Brain microvascular endothelial cell (primary cell): Measurements from ENCODE around the gene EXTL2.
A peak's percentile ranks its signal among the peaks of the same experiment; 100 is the strongest.
"Not testable (repeated sequence)": the region's sequence is repeated elsewhere in the genome, so short reads cannot be mapped to it uniquely, and the experiment has no call there.

Source experiments
- DNase-seq: peaks from one replicate; pipeline ENCODE4 v3.0.0-alpha.2; 2020
- H3K27ac ChIP-seq: fragments of 250-450 bp; sonication (Bioruptor Pico); 2 replicates; pipeline ENCODE4 v1.5.1; 2020; ENCODE audit warnings: mild to moderate bottlenecking, moderate library complexity
- H3K27me3 ChIP-seq: fragments of 250-450 bp; sonication (Bioruptor Pico); replicated peaks from 2 replicates; pipeline ENCODE4 v1.5.1; 2020; ENCODE audit warnings: mild to moderate bottlenecking
- H3K36me3 ChIP-seq: fragments of 250-450 bp; sonication (Bioruptor Pico); replicated peaks from 2 replicates; pipeline ENCODE4 v1.5.1; 2020; ENCODE audit warnings: mild to moderate bottlenecking
- H3K4me3 ChIP-seq: 2 replicates; pipeline ENCODE4 v1.5.1; 2011; ENCODE audit warnings: low read depth, mild to moderate bottlenecking, control low read depth, low read length, moderate library complexity
- in situ Hi-C: cut with HindIII; loops from 2 replicates; pipeline ENCODE4 v1.10.0; 2017; ENCODE audit warnings: low sequenced_read_pairs, low pct_ligation_motif_present
- TF ChIP-seq, protein P1 (sequence below): IDR thresholded peaks from 2 replicates; pipeline ENCODE4 v1.5.1; 2011; ENCODE audit warnings: low read depth, mild to moderate bottlenecking, moderate library complexity, low read length, control low read depth, inconsistent platforms; ENCODE audit errors: missing control alignments

EXTL2 gene

DNA sequence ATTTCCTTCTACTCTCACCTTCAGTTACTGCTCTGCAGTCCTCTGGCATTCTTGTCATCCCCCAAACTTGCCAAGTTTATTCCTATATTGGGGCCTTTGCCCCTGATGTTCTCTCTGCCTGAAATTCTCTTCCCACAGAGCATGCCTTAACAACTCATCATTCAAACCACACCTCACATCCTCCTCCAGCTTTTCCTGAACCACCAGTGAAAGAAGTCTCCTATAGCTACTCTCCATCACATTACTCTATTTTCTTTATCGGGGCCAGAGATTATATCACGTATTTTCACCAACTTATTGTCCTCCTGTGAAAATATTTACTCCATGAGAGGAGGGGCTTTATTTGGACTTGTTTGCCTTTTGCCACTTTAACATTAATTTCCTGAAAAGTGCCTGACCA lies 32.1 kb downstream of the EXTL2 start:
- Histone ChIP-seq H3K4me3 (no peak overlapping the region), H3K36me3 (no peaks in the 10 kb centered on the region), H3K27me3 (no peaks in the 10 kb centered on the region), H3K27ac (peak overlapping the region; percentile 56)
- DNase-seq, result peak; percentile 76
- TF ChIP-seq, protein P1, sequence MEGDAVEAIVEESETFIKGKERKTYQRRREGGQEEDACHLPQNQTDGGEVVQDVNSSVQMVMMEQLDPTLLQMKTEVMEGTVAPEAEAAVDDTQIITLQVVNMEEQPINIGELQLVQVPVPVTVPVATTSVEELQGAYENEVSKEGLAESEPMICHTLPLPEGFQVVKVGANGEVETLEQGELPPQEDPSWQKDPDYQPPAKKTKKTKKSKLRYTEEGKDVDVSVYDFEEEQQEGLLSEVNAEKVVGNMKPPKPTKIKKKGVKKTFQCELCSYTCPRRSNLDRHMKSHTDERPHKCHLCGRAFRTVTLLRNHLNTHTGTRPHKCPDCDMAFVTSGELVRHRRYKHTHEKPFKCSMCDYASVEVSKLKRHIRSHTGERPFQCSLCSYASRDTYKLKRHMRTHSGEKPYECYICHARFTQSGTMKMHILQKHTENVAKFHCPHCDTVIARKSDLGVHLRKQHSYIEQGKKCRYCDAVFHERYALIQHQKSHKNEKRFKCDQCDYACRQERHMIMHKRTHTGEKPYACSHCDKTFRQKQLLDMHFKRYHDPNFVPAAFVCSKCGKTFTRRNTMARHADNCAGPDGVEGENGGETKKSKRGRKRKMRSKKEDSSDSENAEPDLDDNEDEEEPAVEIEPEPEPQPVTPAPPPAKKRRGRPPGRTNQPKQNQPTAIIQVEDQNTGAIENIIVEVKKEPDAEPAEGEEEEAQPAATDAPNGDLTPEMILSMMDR, result no peak
- in situ Hi-C loops, result loop anchor here (10.0 to 25.0 kb wide), 2 partner anchors 238 to 400 kb away; no protein-coding TSS in a partner anchor

DNA sequence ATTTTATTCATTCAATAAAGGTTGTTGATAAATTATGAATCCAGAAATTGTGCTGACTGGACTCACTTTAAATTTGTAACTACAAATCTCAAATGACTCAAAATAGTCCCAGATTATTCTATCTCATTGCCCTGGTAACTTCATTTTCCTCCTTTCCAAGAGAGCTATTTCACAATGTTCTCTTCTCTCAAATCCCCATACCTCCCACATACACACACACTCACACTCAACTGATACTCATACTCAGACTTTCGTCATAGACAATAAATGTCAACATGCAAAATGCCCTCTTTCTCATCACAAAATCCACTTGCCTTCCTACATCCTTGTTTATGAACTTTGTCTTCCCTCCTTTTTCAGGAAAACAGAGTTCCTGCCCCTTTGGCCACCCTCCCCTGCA lies 33.3 kb downstream of the EXTL2 start:
- Histone ChIP-seq H3K27me3 (no peaks in the 10 kb centered on the region), H3K27ac (peak overlapping the region; percentile 56), H3K4me3 (no peak overlapping the region), H3K36me3 (no peaks in the 10 kb centered on the region)
- TF ChIP-seq, protein P1, result no peak
- no peak for DNase-seq
- in situ Hi-C loops, result loop anchor here (10.0 to 25.0 kb wide), 2 partner anchors 237 to 399 kb away; no protein-coding TSS in a partner anchor

DNA sequence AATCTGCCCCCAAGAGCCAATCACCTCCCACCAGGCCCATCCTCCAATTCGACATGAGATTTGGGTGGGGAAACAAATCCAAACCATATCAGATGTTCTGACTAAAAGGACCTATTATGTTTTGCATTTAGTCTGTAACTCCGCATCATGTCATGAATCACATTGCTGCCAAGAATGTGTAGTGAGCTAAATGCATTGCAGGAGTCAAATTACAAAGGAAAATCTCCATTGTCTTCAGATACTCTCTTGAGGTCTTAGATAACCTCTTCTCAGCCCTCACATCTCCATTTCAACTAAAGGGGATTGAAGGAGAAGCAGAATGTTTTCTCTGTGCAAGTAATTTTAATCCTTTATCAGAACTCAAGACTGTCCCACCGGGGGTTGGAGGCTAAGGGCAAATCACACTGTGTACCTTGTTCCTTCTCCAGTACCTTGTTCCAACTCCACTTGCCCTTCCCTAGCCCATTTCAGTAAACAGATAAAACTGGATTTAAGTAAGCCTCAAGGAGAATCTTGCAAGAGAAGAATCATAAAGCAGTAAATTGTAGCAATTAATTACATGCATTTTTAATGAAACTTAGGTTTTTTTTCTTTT lies 34.1 kb downstream of the EXTL2 start:
- Histone ChIP-seq H3K27me3 (no peaks in the 10 kb centered on the region), H3K4me3 (no peak overlapping the region), H3K36me3 (no peaks in the 10 kb centered on the region), H3K27ac (peak overlapping the region; percentile 60)
- DNase-seq, result peak; percentile 80
- TF ChIP-seq, protein P1, result no peak
- in situ Hi-C loops, result loop anchor here (10.0 to 25.0 kb wide), 2 partner anchors 236 to 398 kb away; no protein-coding TSS in a partner anchor

DNA sequence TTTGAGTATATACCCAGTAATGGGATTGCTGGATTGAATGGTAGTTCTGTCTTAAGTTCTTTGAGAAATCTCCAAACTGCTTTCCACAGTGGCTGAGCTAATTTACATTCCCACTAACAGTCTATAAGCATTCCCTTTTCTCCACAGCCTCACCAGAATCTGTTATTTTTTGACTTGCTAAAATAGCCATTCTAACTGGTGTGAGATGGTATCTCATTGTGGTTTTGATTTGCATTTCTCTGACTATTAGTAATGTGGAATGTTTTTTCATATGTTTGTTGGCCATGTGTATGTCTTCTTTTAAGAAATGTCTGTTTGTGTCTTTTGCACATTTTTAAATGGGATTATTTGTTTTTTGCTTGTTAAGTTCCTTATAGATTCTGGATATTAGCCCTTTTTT lies 39.5 kb downstream of the EXTL2 start:
- not testable (repeated sequence) for H3K27me3 ChIP-seq, H3K36me3 ChIP-seq, DNase-seq, H3K4me3 ChIP-seq, H3K27ac ChIP-seq
- in situ Hi-C loops, result loop anchor here (25.0 kb wide), 1 partner anchor 393 kb away; no protein-coding TSS in a partner anchor

DNA sequence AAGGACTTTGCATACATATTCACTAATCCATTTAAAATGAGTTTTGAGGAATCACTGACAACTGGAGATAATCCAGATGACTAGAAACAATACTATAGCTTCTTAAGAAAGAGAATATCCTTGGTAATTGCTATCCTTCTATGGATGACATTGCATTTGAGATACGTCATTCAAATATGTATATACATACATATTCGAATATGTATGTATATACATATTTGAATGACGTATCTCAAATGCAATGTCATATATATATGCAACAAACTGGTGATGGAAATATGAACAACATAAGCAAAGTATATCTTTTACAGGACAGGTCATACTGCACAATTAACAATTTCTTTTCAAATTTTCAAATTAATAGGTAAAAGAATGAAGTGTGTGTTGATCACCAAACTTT lies 41.7 kb downstream of the EXTL2 start:
- no peaks in the 10 kb centered on the region for H3K27me3 ChIP-seq
- no peak for DNase-seq
- H3K4me3 ChIP-seq, result no peak overlapping the region
- in situ Hi-C loops, result loop anchor here (25.0 kb wide), 1 partner anchor 391 kb away; no protein-coding TSS in a partner anchor
- no peak overlapping the region for H3K27ac ChIP-seq
- H3K36me3 ChIP-seq, result no peaks in the 10 kb centered on the region
- TF ChIP-seq, protein P1, result no peak

DNA sequence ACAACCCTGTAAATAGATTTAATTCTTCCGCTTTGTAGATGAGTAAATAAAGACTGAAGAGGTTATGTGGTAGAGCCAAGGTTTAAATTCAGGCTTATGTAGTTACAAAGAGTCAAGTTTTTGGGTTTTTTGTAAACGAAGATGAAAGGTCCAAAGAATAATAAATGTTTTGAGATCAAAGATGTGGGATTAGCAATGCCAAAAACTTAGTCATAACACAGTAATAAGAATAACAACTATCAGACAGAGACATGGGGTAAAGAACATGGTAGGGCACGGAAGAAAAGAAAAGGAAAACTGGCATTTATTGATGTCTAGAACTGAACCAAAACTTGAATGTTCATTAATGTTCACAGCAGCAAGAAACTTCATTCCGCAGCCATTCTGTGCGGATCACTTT lies 42.9 kb downstream of the EXTL2 start:
- TF ChIP-seq, protein P1, result no peak
- Histone ChIP-seq H3K4me3 (no peak overlapping the region), H3K27ac (no peak overlapping the region), H3K36me3 (no peaks in the 10 kb centered on the region), H3K27me3 (no peaks in the 10 kb centered on the region)
- no peak for DNase-seq
- in situ Hi-C loops, result loop anchor here (25.0 kb wide), 1 partner anchor 389 kb away; no protein-coding TSS in a partner anchor
